ENCODE measurements around the gene JMJD8. TPM values are rescaled to one million over a fixed set of nuclear protein-coding genes. Genes with fewer than 3 reads are reported as not detected.

The JMJD8 gene
- total RNA-seq, 1 donor from 2014 or later, result 71.1 TPM

Other genes starting within 250 kb of the JMJD8 start
- gene CAPN15, start 156.6 kb downstream of the JMJD8 start, total RNA-seq, result 34.9 and 35.8 TPM in 2 replicates
- not detected in 2 replicates for gene PRR35, start 123.9 kb downstream of the JMJD8 start, total RNA-seq
- gene NHLRC4, start 117.3 kb downstream of the JMJD8 start, total RNA-seq, result 2.8 and 3.2 TPM in 2 replicates
- 37.4 and 48.4 TPM in 2 replicates for gene PIGQ, start 114.4 kb downstream of the JMJD8 start, total RNA-seq
- gene RAB40C, start 94.3 kb downstream of the JMJD8 start, total RNA-seq, result 19.0 TPM in 2 replicates
- gene WFIKKN1, start 53.3 kb downstream of the JMJD8 start, total RNA-seq, result 0.86 TPM in 1 of 2 replicates, not detected in the other
- 103 and 185 TPM in 2 replicates for gene METTL26, start 48.0 kb downstream of the JMJD8 start, total RNA-seq
- gene MCRIP2, start 42.5 kb downstream of the JMJD8 start, total RNA-seq, result 25.0 and 28.8 TPM in 2 replicates
- 17.6 and 19.3 TPM in 2 replicates for gene WDR90, start 35.0 kb downstream of the JMJD8 start, total RNA-seq
- gene RHOT2, start 16.2 kb downstream of the JMJD8 start, total RNA-seq, result 47.0 and 48.7 TPM in 2 replicates
- gene RHBDL1, start 8.7 kb downstream of the JMJD8 start, total RNA-seq, result 0.58 and 2.7 TPM in 2 replicates
- gene STUB1, start 3.9 kb downstream of the JMJD8 start, total RNA-seq, result 263 and 336 TPM in 2 replicates
- gene WDR24, start 6.1 kb upstream of the JMJD8 start, total RNA-seq, result 9.5 and 12.8 TPM in 2 replicates
- 0.53 and 1.2 TPM in 2 replicates for gene FBXL16, start 21.5 kb upstream of the JMJD8 start, total RNA-seq
- 83.3 and 122 TPM in 2 replicates for gene METRN, start 30.8 kb upstream of the JMJD8 start, total RNA-seq
- 32.1 and 40.9 TPM in 2 replicates for gene ANTKMT, start 36.8 kb upstream of the JMJD8 start, total RNA-seq
- gene CCDC78, start 42.1 kb upstream of the JMJD8 start, total RNA-seq, result 0.29 and 0.71 TPM in 2 replicates
- 13.5 and 15.2 TPM in 2 replicates for gene HAGHL, start 42.8 kb upstream of the JMJD8 start, total RNA-seq
- gene CIAO3, start 56.7 kb upstream of the JMJD8 start, total RNA-seq, result 31.7 and 32.4 TPM in 2 replicates
- 0.53 and 0.86 TPM in 2 replicates for gene MSLN, start 76.4 kb upstream of the JMJD8 start, total RNA-seq
- 25.7 and 38.1 TPM in 2 replicates for gene RPUSD1, start 104.0 kb upstream of the JMJD8 start, total RNA-seq
- gene CHTF18, start 104.3 kb upstream of the JMJD8 start, total RNA-seq, result 14.4 and 17.4 TPM in 2 replicates
- gene GNG13, start 116.4 kb upstream of the JMJD8 start, total RNA-seq, result not detected in 2 replicates

Measured in myometrial cell (primary cell).